ENCODE measurements around the gene METTL13.
A peak's percentile ranks its signal among the peaks of the same experiment; 100 is the strongest.

Gene METTL13

GRCh38 chr1:171781176-171781875 lies at the start of gene METTL13:
TSS of gene METTL13 (plus strand) at chr1:171781660. CDS start at chr1:171781968, 308 bp downstream.
- DNase-seq (ENCODE audit: low read depth) = peak; percentile 98
- TF ChIP-seq CTCF (conservative IDR thresholded peaks at IDR 0.05; ENCODE audit: control insufficient read depth, insufficient read depth, low read depth, low read length) = no peak
- peak within 1 kb of the TSS; percentile 99 for H3K4me3 ChIP-seq (ENCODE audit: control insufficient read depth, low read depth, low read length)

- DNase-seq (ENCODE audit: low read depth) = no peak
- TF ChIP-seq CTCF (conservative IDR thresholded peaks at IDR 0.05; ENCODE audit: control insufficient read depth, insufficient read depth, low read depth, low read length) = no peak
- H3K4me3 ChIP-seq (ENCODE audit: control insufficient read depth, low read depth, low read length) = no peak overlapping the region
These were observed 45.3 kb upstream of the METTL13 start for GRCh38 chr1:171736196-171736595.

- no peak overlapping the region for H3K4me3 ChIP-seq (ENCODE audit: control insufficient read depth, low read depth, low read length)
- no peak for TF ChIP-seq CTCF (conservative IDR thresholded peaks at IDR 0.05; ENCODE audit: control insufficient read depth, insufficient read depth, low read depth, low read length)
- peak; percentile 61 for DNase-seq (ENCODE audit: low read depth)
These were observed 42.5 kb upstream of the METTL13 start for GRCh38 chr1:171738911-171739310.

GRCh38 chr1:171739656-171740055 lies 41.8 kb upstream of the METTL13 start:
- peak; percentile 54 for DNase-seq (ENCODE audit: low read depth)

GRCh38 chr1:171740356-171740863 lies 41.0 kb upstream of the METTL13 start:
- no peak for TF ChIP-seq CTCF (conservative IDR thresholded peaks at IDR 0.05; ENCODE audit: control insufficient read depth, insufficient read depth, low read depth, low read length)
- no peak for DNase-seq (ENCODE audit: low read depth)
- H3K4me3 ChIP-seq (ENCODE audit: control insufficient read depth, low read depth, low read length) = peak overlapping the region; percentile 95

More at GRCh38 chr1:171739656-171740055, 41.8 kb upstream of the METTL13 start:
- no peak for TF ChIP-seq CTCF (conservative IDR thresholded peaks at IDR 0.05; ENCODE audit: control insufficient read depth, insufficient read depth, low read depth, low read length)
- H3K4me3 ChIP-seq (ENCODE audit: control insufficient read depth, low read depth, low read length) = no peak overlapping the region

- no peak for TF ChIP-seq CTCF (conservative IDR thresholded peaks at IDR 0.05; ENCODE audit: control insufficient read depth, insufficient read depth, low read depth, low read length)
- DNase-seq (ENCODE audit: low read depth) = peak; percentile 40
- peak overlapping the region; percentile 95 for H3K4me3 ChIP-seq (ENCODE audit: control insufficient read depth, low read depth, low read length)
These were observed 40.2 kb upstream of the METTL13 start for GRCh38 chr1:171740987-171741871.

Data from fibroblast of mammary gland (primary cell).